ENCODE measurements around the gene RAB10. TPM values are rescaled to one million over a fixed set of nuclear protein-coding genes. Genes with fewer than 3 reads are reported as not detected.

The RAB10 gene
- 10 to 100 TPM; 61.9 to 95.6 (median 85.1) TPM for total RNA-seq

DNA sequence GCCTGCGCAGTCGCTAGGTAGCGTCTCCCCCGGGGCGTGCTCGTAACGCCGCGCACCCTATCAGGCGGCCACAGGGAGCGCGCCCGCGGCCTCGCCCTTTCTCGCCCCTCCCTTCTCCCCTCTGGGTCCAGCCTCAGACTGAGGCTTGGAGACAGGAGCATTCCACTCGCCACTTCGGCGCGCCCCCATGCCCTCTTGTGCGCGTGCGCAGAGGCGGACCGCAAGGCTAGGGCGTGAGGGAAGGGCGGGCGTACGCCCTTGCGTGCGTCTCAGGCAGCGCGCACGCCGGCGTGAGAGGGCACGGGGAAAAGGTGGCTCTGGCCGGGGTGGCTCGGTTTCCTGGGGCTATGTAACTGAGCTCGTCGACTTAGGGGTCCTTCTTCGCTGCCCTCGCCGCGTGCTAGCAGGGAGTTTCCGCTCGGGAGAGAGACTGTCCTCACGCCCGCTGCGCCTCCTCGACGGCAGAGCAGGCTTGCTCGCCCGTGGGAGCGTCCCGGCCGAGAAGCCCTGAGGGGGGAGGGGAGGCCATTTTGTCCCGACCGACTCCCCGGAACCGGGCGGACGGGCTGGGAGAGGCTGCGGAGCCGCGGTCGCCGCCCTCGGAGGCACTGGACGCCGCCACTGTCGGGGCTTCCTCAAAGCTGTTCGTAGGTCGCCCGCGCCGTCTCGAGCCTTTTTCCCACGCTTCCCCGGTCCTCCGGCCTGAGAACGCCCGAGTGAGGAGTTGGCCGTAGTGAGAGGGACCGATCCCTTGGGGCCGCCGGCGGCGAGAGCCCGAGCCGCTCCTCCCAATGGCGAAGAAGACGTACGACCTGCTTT lies at the start of gene RAB10:
TSS of gene RAB10 (plus strand) at position 267 of the 819 bp plus-strand sequence. CDS start at position 792, 525 bp downstream.
- Histone ChIP-seq H3K27me3 (no peaks in the 10 kb centered on the region), H3K9me3 (no peaks in the 10 kb centered on the region), H3K27ac (peak within 1 kb of the TSS; percentile 85 to 98 (median 91)), H3K4me3 (peak within 1 kb of the TSS; percentile 64 to 98 (median 78)), H3K36me3 (no peaks in the 10 kb centered on the region), H3K4me1 (peaks cover 0 to 35% (median 0%) of the 10 kb centered on the region in 4 donors)
- TF ChIP-seq, protein P1, sequence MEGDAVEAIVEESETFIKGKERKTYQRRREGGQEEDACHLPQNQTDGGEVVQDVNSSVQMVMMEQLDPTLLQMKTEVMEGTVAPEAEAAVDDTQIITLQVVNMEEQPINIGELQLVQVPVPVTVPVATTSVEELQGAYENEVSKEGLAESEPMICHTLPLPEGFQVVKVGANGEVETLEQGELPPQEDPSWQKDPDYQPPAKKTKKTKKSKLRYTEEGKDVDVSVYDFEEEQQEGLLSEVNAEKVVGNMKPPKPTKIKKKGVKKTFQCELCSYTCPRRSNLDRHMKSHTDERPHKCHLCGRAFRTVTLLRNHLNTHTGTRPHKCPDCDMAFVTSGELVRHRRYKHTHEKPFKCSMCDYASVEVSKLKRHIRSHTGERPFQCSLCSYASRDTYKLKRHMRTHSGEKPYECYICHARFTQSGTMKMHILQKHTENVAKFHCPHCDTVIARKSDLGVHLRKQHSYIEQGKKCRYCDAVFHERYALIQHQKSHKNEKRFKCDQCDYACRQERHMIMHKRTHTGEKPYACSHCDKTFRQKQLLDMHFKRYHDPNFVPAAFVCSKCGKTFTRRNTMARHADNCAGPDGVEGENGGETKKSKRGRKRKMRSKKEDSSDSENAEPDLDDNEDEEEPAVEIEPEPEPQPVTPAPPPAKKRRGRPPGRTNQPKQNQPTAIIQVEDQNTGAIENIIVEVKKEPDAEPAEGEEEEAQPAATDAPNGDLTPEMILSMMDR (IDR thresholded peaks at IDR 0.05): peak in 2 of 6 experiments; percentile 22 to 38
- TF ChIP-seq POLR2A (IDR thresholded peaks at IDR 0.05): peak; percentile 99
- peak; percentile 96 to 100 (median 99) for DNase-seq

DNA sequence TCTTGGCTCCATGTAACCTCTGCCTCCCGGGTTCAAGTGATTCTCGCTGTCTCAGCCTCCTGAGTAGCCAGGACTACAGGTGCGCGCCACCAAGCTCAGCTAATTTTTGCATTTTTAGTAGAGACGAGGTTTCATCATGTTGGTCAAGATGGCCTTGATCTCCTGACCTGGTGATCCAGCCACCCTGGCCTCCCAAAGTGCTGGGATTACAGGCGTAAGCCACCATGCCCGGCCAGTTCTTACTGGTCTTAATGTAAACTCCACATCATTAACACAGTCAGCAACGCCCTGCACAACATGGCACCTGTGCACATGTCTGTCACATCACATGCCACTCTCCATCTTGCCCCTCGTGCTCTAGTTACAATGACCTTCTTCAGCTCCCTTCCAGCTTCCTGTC lies 45.8 kb upstream of the RAB10 start:
- H3K27ac ChIP-seq: no peak overlapping the region
- no peak overlapping the region for H3K4me3 ChIP-seq
- H3K27me3 ChIP-seq: no peaks in the 10 kb centered on the region
- no peaks in the 10 kb centered on the region for H3K9me3 ChIP-seq
- H3K4me1 ChIP-seq: no peaks in the 10 kb centered on the region
- DNase-seq: no peak
- H3K36me3 ChIP-seq: no peaks in the 10 kb centered on the region
- TF ChIP-seq, protein P1 (IDR thresholded peaks at IDR 0.05): no peak
- no peak for TF ChIP-seq POLR2A (IDR thresholded peaks at IDR 0.05)

DNA sequence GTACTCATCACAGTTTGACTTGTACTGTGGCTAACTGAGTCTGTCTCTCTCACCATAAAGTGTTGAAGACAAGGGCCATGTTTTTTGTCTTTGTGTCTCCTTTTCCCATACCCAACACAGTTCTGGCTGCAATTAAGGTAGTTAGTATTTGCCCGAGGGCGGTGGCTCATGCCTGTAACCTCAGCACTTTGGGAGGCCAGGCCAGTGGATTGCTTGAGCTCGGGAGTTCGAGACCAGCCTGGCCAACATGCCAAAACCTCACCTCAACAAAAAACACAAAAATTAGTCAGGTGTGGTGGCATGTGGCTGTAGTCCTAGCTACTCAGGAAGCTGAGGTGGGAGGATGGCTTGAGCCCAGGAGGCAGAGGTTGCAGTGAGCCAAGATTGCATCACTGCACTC lies 44.7 kb upstream of the RAB10 start:
- no peaks in the 10 kb centered on the region for H3K4me1 ChIP-seq
- H3K9me3 ChIP-seq: no peaks in the 10 kb centered on the region
- no peaks in the 10 kb centered on the region for H3K27me3 ChIP-seq
- DNase-seq: no peak
- H3K4me3 ChIP-seq: no peak overlapping the region
- H3K27ac ChIP-seq: no peak overlapping the region
- TF ChIP-seq, protein P1 (IDR thresholded peaks at IDR 0.05): no peak
- TF ChIP-seq POLR2A (IDR thresholded peaks at IDR 0.05): no peak
- H3K36me3 ChIP-seq: no peaks in the 10 kb centered on the region

DNA sequence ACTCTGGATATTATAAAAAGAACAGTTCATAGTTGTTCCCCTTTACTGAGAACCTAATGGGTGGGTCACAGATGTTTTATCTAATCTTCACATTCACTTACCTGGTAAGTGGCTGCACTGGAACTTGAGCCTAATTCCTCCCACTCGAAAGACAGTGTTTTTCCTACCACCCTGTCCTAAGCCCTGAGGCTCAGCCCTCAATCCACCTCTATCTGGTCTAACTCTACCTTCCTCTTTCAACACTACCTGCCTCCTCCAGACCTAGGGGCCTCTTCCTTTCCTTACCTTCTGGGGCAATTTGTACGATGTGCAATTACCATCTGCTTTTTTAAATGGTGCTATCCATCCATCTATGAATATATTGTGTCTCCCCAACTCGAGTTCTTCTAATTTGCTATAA lies 41.9 kb upstream of the RAB10 start:
- Histone ChIP-seq H3K36me3 (no peaks in the 10 kb centered on the region), H3K27me3 (no peaks in the 10 kb centered on the region), H3K27ac (no peak overlapping the region), H3K4me3 (no peak overlapping the region), H3K9me3 (no peaks in the 10 kb centered on the region), H3K4me1 (no peaks in the 10 kb centered on the region)
- no peak for DNase-seq
- TF ChIP-seq POLR2A (IDR thresholded peaks at IDR 0.05): no peak
- TF ChIP-seq, protein P1 (IDR thresholded peaks at IDR 0.05): no peak

DNA sequence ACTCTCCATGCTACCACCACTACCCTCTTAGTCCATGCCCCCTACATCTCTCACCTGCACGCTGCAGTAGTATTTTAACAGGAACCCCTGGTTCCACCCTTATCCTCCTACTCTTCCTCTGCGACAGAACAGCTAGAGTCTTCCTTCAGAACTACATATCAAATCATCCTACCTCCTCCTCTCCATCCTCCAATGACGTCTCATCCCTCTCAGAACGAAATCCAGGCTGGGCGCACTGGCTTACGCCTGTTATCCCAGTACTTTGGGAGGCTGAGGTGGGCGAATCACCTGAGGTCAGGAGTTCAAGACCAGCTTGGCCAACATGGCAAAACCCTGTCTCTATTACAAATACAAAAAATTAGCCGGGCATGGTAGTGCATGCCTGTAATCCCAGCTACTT lies 41.3 kb upstream of the RAB10 start:
- no peak overlapping the region for H3K4me3 ChIP-seq
- H3K27ac ChIP-seq: no peak overlapping the region
- H3K4me1 ChIP-seq: no peaks in the 10 kb centered on the region
- no peaks in the 10 kb centered on the region for H3K27me3 ChIP-seq
- no peaks in the 10 kb centered on the region for H3K36me3 ChIP-seq
- H3K9me3 ChIP-seq: no peaks in the 10 kb centered on the region
- TF ChIP-seq POLR2A (IDR thresholded peaks at IDR 0.05): no peak
- DNase-seq: no peak

DNA sequence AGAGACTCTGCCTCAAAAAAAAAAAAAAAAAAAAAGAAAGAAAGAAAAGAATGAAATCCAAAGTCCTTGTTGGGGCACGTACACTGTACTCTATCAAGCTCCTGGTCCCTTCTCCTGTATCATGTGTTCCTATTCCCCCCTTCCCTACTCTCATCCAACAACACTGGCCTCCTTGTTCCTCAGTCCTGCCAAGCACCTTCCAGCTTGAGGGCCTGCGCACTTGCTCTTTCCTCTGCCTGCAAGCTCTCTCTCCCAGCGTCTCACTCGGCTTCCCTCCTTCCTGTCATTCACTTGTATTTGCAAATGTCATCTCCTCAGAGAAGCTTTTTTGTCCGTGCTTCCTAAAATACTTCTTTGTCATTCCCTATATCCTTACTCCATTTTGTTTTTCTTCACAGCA lies 40.8 kb upstream of the RAB10 start:
- no peaks in the 10 kb centered on the region for H3K27me3 ChIP-seq
- no peaks in the 10 kb centered on the region for H3K4me1 ChIP-seq
- TF ChIP-seq, protein P1 (IDR thresholded peaks at IDR 0.05): no peak
- no peak for TF ChIP-seq POLR2A (IDR thresholded peaks at IDR 0.05)
- H3K27ac ChIP-seq: no peak overlapping the region
- H3K36me3 ChIP-seq: no peaks in the 10 kb centered on the region
- no peak overlapping the region for H3K4me3 ChIP-seq
- H3K9me3 ChIP-seq: no peaks in the 10 kb centered on the region
- no peak for DNase-seq

Data from Peyer's patch (tissue), 4 donors.